Gastroesophageal sphincter (tissue), 4 donors: ENCODE results near the gene KRT72. TPM values are rescaled to one million over a fixed set of nuclear protein-coding genes. Genes with fewer than 3 reads are reported as not detected.

Experiments used
- ATAC-seq: fragments of 150-250 bp; one replicate; pipeline ENCODE4 v1.9.1; 2016; ENCODE audit warnings: mild to moderate bottlenecking, moderate library complexity
- H3K27ac ChIP-seq, 4 donors: fragments of 200-600 bp; sonication (generic) in 3 of 4; 1 replicate in 3 of 4; 2 replicates in 1 of 4; pipeline ENCODE4 v1.5.1; 2016 to 2019
- H3K27me3 ChIP-seq: fragments of 200-600 bp; sonication (generic); one replicate; pipeline ENCODE4 v1.5.1; 2019
- H3K36me3 ChIP-seq, 2 donors: fragments of 200-600 bp; sonication (generic); one replicate each; pipeline ENCODE4 v1.5.1; 2019; ENCODE audit warnings: control low read depth in 1 of 2
- H3K4me1 ChIP-seq, 3 donors: fragments of 200-600 bp; sonication (generic); 1 replicate in 2 of 3; 2 replicates in 1 of 3; pipeline ENCODE4 v1.5.1; 2016 to 2019; ENCODE audit warnings: control low read depth in 2 of 3
- H3K4me3 ChIP-seq, 2 donors: fragments of 200-600 bp; sonication (generic); one replicate each; pipeline ENCODE4 v1.5.1; 2019; ENCODE audit warnings: mild to moderate bottlenecking in 1 of 2, moderate library complexity in 1 of 2
- H3K9me3 ChIP-seq, 3 donors: fragments of 200-600 bp; sonication (generic); one replicate each; pipeline ENCODE4 v1.5.1; 2017 to 2019; ENCODE audit warnings: control low read depth in 2 of 3
- CTCF ChIP-seq, 4 experiments: fragments of 200-600 bp in 2 of 4; fragments of 450-650 bp in 2 of 4; sonication (generic) in 1 of 4; IDR thresholded peaks; one replicate each; pipeline ENCODE4 v1.5.1; 2017 to 2019; ENCODE audit warnings: antibody characterized with exemption in 4 of 4, mild to moderate bottlenecking in 2 of 4, moderate library complexity in 2 of 4
- EP300 ChIP-seq: sonication (generic); formaldehyde crosslinking; IDR thresholded peaks from one replicate; pipeline ENCODE4 v1.6.1; 2017; ENCODE audit warnings: antibody characterized with exemption, mild to moderate bottlenecking
- POLR2A ChIP-seq, 2 donors: fragments of 450-650 bp; IDR thresholded peaks; one replicate each; pipeline ENCODE4 v1.6.1; 2017; ENCODE audit warnings: antibody characterized with exemption in 2 of 2, mild to moderate bottlenecking in 2 of 2, moderate library complexity in 1 of 2
- POLR2AphosphoS5 ChIP-seq: sonication (generic); formaldehyde crosslinking; IDR thresholded peaks from one replicate; pipeline ENCODE4 v1.6.1; 2017; ENCODE audit warnings: antibody characterized with exemption
- WGBS, 2 donors: methylation state at CpG; one replicate each; pipeline ENCODE4 v1.1.5; 2018; ENCODE audit warnings: low coverage in 1 of 2; 5-methylcytosine and 5-hydroxymethylcytosine counted together
- total RNA-seq, 4 donors: library from RNA; depleted of rRNA; stranded (reverse); fragments of >200 nt; gene quantifications; one replicate each; pipeline ENCODE4 v1.1.0, GENCODE V29; 2016

KRT72 gene
- total RNA-seq, 4 donors from 2014 or later, result not detected

- no peak overlapping the region for H3K27ac ChIP-seq
- TF ChIP-seq EP300, result no peak
- no peak for TF ChIP-seq POLR2AphosphoS5
- TF ChIP-seq CTCF (IDR thresholded peaks at IDR 0.05), result no peak
- TF ChIP-seq POLR2A (IDR thresholded peaks at IDR 0.05), result no peak
- H3K9me3 ChIP-seq, result no peaks in the 10 kb centered on the region
- no peak overlapping the region for H3K4me3 ChIP-seq
- peaks cover 57% of the 10 kb centered on the region for H3K27me3 ChIP-seq
- no peak for ATAC-seq
- H3K4me1 ChIP-seq, result no peaks in the 10 kb centered on the region
- no peaks in the 10 kb centered on the region for H3K36me3 ChIP-seq
Observed at GRCh38 chr12:52604859-52605258, 3.6 kb upstream of the KRT72 start.

GRCh38 chr12:52603314-52603713 is 2.1 kb upstream of the KRT72 start:
- ATAC-seq, result no peak
- Histone ChIP-seq H3K4me3 (no peak overlapping the region), H3K27me3 (peaks cover 55% of the 10 kb centered on the region), H3K27ac (no peak overlapping the region), H3K9me3 (no peaks in the 10 kb centered on the region), H3K36me3 (no peaks in the 10 kb centered on the region), H3K4me1 (no peaks in the 10 kb centered on the region)
- 53 to 80% methylated on average over 1 to 2 of the region's 2 CpGs for WGBS, 2 donors
- TF ChIP-seq POLR2A (IDR thresholded peaks at IDR 0.05), result no peak
- no peak for TF ChIP-seq EP300
- TF ChIP-seq CTCF (IDR thresholded peaks at IDR 0.05), result no peak
- no peak for TF ChIP-seq POLR2AphosphoS5

- no peaks in the 10 kb centered on the region for H3K4me1 ChIP-seq
- no peak for TF ChIP-seq POLR2A (IDR thresholded peaks at IDR 0.05)
- TF ChIP-seq CTCF (IDR thresholded peaks at IDR 0.05), result no peak
- TF ChIP-seq POLR2AphosphoS5, result no peak
- TF ChIP-seq EP300, result no peak
- ATAC-seq, result no peak
- WGBS, 2 donors, result 87 to 92% methylated on average over 5 of the region's 5 CpGs
- H3K36me3 ChIP-seq, result no peaks in the 10 kb centered on the region
- no peak overlapping the region for H3K4me3 ChIP-seq
- no peak overlapping the region for H3K27ac ChIP-seq
- peaks cover 51% of the 10 kb centered on the region for H3K27me3 ChIP-seq
- no peaks in the 10 kb centered on the region for H3K9me3 ChIP-seq
Observed at GRCh38 chr12:52602552-52602951, 1.3 kb upstream of the KRT72 start.

GRCh38 chr12:52601671-52602070 is 408 bp upstream of the KRT72 start:
- Histone ChIP-seq H3K27ac (no peak overlapping the region), H3K9me3 (no peaks in the 10 kb centered on the region), H3K36me3 (no peaks in the 10 kb centered on the region), H3K4me3 (no peak overlapping the region), H3K27me3 (peaks cover 51% of the 10 kb centered on the region), H3K4me1 (no peaks in the 10 kb centered on the region)
- TF ChIP-seq POLR2AphosphoS5 (no peak), CTCF (IDR thresholded peaks at IDR 0.05) (no peak), EP300 (no peak), POLR2A (IDR thresholded peaks at IDR 0.05) (no peak)
- no peak for ATAC-seq
- 38% methylated on average over 1 of the region's 4 CpGs; no CpG with 5 or more reads in 1 of the 2 donors for WGBS, 2 donors

DNA sequence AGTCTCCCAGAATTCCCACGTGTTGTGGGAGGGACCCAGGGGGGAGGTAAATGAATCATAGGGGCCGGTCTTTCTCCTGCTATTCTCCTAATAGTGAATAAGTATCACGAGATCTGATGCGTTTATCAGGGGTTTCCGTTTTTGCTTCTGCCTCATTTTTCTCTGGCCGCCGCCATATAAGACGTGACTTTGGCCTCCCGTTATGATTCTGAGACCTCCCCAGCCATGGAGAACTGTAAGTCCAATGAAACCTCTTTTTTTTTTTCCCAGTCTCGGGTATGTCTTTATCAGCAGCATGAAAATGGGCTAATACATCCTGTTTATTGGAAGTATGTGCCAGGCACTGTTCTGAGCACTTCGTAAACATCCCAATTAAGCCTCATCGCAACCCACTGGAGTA is 788 bp downstream of the KRT72 start:
- Histone ChIP-seq H3K27ac (no peak overlapping the region), H3K36me3 (no peaks in the 10 kb centered on the region), H3K27me3 (peaks cover 51% of the 10 kb centered on the region), H3K4me3 (no peak overlapping the region), H3K4me1 (no peaks in the 10 kb centered on the region), H3K9me3 (no peaks in the 10 kb centered on the region)
- TF ChIP-seq EP300, result no peak
- TF ChIP-seq POLR2AphosphoS5, result no peak
- no peak for TF ChIP-seq CTCF (IDR thresholded peaks at IDR 0.05)
- TF ChIP-seq POLR2A (IDR thresholded peaks at IDR 0.05), result no peak
- 82 to 84% methylated on average over 8 to 11 of the region's 12 CpGs for WGBS, 2 donors
- ATAC-seq, result no peak
